NCI-H69 (cell line): ENCODE measurements around the gene KIF26A.

Experiments
- DNase-seq: peaks from one replicate; lab custom pipeline; 2025; lab: John Stamatoyannopoulos, UW

The KIF26A gene

DNA sequence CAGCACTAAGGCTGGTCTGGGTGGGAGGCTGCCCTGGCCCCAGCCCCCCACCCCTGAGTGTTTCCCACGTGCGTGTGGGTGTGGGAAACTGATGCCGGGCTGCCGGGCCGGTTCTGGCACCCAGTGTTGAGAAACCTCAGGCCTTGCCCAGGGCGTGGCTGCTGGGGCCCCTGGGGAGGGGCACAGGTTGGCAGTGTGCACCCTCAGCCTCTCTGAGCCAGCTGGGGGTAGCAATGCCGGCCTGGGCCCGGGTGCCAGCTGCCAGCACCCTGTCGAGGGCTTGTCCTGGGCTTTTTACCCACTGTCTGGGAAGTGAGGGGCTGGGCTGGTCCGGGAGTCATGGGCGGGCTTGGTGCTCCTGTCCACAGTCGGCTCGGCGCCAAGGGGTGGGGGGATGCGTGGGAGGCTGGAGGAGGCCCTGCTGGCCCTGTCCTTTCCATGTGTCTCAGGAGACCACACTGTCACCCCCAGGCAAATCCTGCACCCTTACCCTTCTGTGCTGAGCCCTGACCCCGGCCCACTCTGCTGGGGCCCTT lies 37.2 kb upstream of the KIF26A start:
- DNase-seq = no peak

- DNase-seq = no peak
These were observed 36.6 kb upstream of the KIF26A start for GRCh38 chr14:104101651-104102281.

DNA sequence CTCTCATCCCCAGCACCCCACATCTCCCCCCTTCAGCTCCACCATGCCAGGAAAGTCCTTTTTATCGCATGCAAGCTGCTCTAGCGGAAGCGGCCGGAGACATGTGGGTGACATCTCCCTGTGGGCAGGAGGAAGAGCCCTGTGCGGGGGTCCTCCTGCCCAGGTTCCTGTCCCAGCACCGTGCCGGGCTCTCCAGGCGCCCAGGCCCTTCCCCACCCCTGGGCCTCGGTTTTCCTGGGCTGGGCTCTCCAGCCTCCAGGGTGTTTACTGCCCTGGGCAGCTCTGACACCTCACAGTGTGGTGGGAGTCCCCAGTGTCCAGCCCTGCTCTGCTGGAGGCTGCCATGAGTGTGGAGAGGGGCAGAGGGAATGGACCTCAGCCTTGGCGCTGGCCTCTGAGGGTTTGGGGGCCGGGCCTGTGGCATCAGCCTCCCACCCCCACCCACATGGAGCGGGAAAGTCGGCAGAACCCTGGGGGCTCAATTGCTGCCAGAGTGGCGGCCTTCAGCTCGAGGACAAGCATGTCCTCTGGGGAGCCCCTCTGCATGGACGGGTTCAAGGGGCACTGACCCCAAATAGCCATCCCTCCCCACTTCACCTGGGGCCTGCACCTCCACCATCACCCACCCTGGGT lies 36.0 kb upstream of the KIF26A start:
- DNase-seq = no peak

DNA sequence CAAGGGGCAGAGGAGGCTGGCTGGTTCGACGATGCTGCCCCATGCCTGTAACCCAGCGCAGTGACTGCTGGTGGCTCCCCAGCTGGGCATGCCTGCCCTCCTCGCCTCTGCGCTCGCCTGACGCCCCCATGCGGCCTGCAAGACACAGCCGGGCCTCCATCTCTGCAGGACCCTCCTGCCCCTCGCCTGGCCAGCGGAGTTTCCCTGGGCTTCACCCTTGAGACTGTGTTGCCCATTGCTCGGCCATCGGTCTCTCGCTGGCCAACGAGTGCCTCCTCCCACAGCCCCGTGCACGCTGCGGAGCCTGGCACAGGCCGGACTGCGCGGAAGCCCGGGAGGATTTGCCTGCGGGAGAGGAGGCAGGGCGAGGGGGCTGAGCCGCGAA lies 35.3 kb upstream of the KIF26A start:
- no peak for DNase-seq

GRCh38 chr14:104103446-104104075 lies 34.8 kb upstream of the KIF26A start:
- peak; percentile 40 for DNase-seq

DNA sequence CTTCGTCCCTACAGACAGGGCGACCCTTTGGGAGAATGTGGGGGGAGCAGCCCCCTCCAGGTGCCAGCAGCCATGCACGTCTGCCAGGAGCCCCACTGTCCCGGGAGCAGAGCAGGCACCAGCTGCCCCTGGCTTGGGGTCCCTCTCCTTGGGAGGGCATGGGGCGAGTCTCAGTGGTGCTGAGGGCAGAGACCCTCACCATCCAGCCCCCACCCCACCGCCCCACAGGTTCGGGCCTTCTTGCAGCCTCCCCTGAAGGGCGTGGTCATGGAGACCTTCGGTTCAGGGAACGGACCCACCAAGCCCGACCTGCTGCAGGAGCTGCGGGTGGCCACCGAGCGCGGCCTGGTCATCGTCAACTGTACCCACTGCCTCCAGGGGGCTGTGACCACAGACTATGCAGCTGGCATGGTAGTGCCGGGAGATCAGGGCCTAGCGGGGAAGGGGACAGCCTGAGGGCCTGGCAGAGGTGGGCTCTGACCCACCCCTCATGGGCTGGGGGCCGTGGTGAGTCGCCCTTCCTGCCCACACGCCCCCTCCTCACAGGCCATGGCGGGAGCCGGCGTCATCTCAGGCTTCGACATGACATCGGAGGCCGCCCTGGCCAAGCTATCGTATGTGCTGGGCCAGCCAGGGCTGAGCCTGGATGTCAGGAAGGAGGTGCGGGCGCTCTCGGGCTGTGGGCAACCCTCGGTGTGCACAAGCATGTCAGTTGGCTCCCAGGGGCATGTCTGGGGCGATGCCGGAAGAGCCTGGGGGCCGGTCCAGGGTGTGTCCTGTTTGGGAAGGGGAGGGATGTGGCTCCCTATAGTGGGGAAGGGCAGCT lies 34.1 kb upstream of the KIF26A start:
- no peak for DNase-seq

GRCh38 chr14:104105071-104105821 lies 33.1 kb upstream of the KIF26A start:
- no peak for DNase-seq

- DNase-seq = no peak
These were observed 32.4 kb upstream of the KIF26A start for GRCh38 chr14:104105822-104106470.

GRCh38 chr14:104106471-104106991 lies 31.9 kb upstream of the KIF26A start:
- no peak for DNase-seq

GRCh38 chr14:104107101-104107581 lies 31.2 kb upstream of the KIF26A start:
- no peak for DNase-seq

GRCh38 chr14:104107611-104108569 lies 30.5 kb upstream of the KIF26A start:
- DNase-seq = no peak

- no peak for DNase-seq
These were observed 29.5 kb upstream of the KIF26A start for GRCh38 chr14:104108570-104109541.

DNA sequence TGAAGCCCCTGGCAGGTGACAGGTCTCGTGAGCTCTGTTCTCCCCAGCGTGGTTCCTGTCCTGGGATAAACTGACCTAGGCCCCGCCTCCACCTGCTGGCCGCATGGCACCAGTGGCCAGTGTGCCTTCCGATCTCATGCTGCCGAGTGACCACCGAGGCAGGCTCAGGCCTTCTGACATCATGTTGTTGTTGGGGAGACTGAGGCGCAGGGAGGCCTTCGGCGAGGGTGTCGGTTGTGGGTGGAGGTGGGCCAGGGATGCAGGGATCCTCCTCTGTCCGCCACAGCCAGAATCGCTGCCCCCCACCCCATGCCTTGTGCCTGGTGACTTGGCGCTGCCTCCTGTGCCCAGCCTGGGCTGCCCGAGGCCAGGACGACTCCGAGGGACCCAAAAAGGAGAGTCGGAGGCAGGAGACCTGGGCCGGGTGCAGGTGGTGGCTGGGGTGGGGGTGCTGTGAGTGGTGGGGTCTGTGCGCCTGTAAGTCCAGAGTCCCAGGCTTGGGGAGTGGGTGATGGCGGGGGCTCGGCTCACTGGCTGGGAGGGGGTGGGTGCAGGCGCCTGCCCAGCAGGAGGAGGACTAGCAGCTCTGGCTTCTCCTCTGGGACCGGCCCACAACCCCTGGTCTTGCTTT lies 28.5 kb upstream of the KIF26A start:
- no peak for DNase-seq

GRCh38 chr14:104110491-104111209 lies 27.7 kb upstream of the KIF26A start:
- no peak for DNase-seq

GRCh38 chr14:104111301-104112112 lies 26.9 kb upstream of the KIF26A start:
- no peak for DNase-seq

DNA sequence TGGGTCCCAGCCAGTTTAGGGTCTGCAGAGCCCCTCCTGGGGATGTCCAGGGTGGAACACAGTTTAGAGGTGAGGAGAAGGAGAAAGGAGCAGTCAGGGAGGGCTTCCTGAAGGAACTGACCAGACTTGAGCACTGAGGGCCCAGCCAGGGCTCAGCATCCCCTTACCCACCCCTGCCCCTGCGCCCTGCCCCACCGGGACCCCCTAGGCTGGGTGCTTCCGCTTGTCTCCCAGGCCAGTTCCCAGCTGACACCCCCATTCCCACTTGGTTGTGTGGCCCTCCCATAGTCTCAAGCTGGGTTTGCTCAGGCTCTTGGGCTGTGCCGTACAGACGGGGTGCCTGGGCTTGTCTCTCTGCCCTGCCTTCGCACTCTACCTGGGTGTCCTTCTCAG lies 26.3 kb upstream of the KIF26A start:
- DNase-seq = no peak
